ENCODE results near the gene CLEC11A. TPM values are rescaled to one million over a fixed set of nuclear protein-coding genes. Genes with fewer than 3 reads are reported as not detected.

Gene CLEC11A
- total RNA-seq, 1 donor from 2014 or later, result 2.8 TPM

GRCh38 chr19:50703915-50704796 lies 19.0 kb upstream of the CLEC11A start:
- DNase-seq (ENCODE audit: low spot score), result no peak
- no peak for ATAC-seq

DNA sequence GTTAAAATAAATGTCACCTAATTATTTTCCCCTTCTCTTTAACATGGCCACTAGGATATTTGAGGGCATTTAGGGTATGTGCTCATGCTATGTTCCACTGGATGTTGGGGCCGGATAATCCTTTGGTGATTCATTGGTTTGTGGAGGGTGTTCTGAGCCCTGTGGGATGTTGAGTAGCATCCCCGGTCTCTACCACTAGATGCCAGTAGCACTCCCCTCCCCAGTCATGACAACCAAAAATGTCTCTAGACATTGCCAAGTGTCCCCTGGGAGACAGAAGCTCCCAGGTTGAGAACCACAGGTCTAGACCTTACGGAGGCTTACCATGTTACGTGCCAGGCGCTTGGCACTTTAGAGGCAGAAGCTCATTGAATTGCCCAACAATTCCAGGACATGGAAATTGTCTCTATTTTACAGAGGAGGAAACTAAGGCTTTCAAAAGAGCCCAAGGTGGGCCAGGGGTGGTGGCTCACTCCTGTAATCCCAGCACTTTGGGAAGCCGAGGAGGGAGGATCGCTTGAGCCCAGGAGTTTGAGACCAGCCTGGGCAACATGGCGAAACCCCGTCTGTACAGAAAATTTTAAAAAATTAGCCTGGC lies 17.6 kb upstream of the CLEC11A start:
- peak; percentile 72 for ATAC-seq
- no peak for DNase-seq (ENCODE audit: low spot score)

DNA sequence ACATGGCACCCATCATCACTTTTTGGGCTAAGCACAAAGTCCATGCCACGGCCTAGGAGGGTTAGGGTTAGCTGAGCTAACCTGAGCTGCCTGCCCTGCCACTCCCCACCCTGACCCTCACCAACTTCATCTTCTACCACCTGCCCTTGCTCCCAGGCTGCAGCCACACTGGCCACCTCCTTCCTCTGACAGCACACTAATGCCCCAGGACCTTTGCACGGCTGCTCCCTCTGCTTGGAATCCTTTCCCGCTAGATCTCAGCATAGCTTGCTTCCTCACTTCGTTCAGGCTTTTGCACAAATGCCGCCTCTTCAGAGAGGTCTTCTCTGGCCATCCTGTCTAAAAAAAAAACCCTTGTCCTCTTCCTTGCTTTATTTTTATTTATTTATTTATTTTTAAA lies 16.8 kb upstream of the CLEC11A start:
- ATAC-seq (no peak), DNase-seq (ENCODE audit: low spot score) (no peak)

GRCh38 chr19:50708179-50708879 lies 14.8 kb upstream of the CLEC11A start:
- no peak for DNase-seq (ENCODE audit: low spot score)
- no peak for ATAC-seq

- DNase-seq (ENCODE audit: low spot score), result no peak
- ATAC-seq, result no peak
Measured at GRCh38 chr19:50710094-50710493, 13.1 kb upstream of the CLEC11A start.

DNA sequence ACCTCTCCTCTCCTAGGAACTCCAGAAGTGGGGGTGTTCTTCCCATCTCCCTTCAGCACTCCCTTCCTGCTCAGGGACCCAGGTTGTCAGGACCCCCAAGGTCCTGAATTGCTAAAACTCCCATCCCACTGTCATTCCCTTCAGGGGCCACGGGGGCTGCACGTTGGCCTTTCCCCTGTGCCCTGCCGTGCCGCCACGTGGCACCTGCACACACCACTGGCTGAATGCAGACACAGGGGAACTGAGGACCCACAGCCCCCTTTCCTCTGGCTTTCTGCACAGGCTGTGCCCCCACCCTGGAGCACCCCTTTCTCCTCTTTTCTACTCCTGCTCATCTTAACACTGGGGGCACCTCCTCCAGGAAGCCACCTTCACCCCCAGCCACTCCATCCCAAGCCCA lies 12.6 kb upstream of the CLEC11A start:
- DNase-seq (ENCODE audit: low spot score) (no peak), ATAC-seq (no peak)

DNA sequence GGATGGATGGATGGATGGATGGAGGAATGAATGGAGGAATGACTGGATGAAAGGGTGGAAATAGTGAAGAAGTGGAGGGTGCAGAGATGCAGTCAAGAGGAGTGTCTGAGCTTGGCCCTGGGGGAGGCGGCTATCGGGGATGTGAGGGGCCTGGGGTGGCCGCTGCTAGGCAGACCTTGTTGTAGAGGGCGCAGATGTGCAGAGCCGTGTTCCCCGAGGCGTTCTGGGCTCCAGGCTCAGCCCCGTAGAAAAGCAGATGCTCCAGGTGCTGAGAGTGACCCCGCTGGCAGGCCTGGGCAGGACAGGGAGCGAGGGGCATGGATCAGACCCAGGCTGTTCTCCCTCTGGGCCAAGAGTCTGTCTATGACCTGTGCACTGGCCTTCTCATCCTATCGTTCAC lies 12.0 kb upstream of the CLEC11A start:
- ATAC-seq, result no peak
- no peak for DNase-seq (ENCODE audit: low spot score)

DNA sequence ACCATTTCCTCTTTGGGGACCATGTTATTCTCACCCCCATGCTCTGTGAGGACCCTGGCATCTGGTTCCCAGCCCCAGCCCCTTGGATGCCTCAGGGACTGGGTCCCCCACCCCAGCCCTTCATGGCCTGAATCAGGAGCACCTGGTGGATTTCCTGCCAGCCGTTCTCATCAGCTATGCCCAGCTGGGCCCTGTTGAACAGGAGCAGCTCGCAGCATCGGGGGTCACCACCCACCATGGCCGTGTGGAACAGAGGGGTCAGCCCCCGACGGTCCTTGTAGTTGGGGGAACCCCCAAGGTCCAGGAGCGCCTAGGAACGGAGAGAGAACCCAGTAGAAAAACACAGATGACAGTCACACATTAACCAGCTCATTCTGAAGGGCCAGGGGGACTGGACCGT lies 11.4 kb upstream of the CLEC11A start:
- DNase-seq (ENCODE audit: low spot score) (no peak), ATAC-seq (no peak)

- DNase-seq (ENCODE audit: low spot score) (no peak), ATAC-seq (no peak)
Measured at GRCh38 chr19:50712833-50713232, 10.3 kb upstream of the CLEC11A start.

- no peak for ATAC-seq
- DNase-seq (ENCODE audit: low spot score), result no peak
Measured at GRCh38 chr19:50713556-50714236, 9.5 kb upstream of the CLEC11A start.

GRCh38 chr19:50716178-50717025 lies 6.8 kb upstream of the CLEC11A start:
- DNase-seq (ENCODE audit: low spot score) (no peak), ATAC-seq (no peak)

GRCh38 chr19:50717026-50717723 lies 6.0 kb upstream of the CLEC11A start:
- no peak for ATAC-seq
- no peak for DNase-seq (ENCODE audit: low spot score)

- ATAC-seq, result no peak
- no peak for DNase-seq (ENCODE audit: low spot score)
Measured at GRCh38 chr19:50717891-50718254, 5.3 kb upstream of the CLEC11A start.

GRCh38 chr19:50718255-50719118 lies 4.7 kb upstream of the CLEC11A start:
- no peak for ATAC-seq

DNA sequence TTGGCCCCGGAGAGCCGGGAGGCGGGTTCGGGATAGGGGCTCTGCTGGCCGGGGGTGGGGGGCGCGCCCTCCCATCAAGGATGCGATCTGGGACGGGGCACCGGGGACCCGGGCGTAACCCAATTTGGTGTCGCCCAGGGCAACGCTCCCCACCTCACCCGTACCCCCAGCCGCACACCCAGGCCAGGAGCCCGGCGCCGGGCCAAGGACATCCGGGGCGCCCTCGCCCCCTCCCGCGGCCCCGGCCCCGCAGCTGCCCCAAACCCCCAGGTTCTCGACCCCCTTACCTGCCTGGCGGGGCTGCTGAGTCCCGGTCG lies 4.1 kb upstream of the CLEC11A start:
- DNase-seq (ENCODE audit: low spot score) (no peak), ATAC-seq (no peak)

More at GRCh38 chr19:50718255-50719118, 4.7 kb upstream of the CLEC11A start:
- DNase-seq (ENCODE audit: low spot score), result no peak

- DNase-seq (ENCODE audit: low spot score) (no peak), ATAC-seq (no peak)
Measured at GRCh38 chr19:50719566-50719965, 3.6 kb upstream of the CLEC11A start, which contains the start of gene SHANK1. TSS of gene SHANK1 (minus strand) at chr19:50719802. CDS start at chr19:50716919, 2,883 bp downstream.

- no peak for ATAC-seq
- DNase-seq (ENCODE audit: low spot score), result no peak
Measured at GRCh38 chr19:50720181-50720920, 2.8 kb upstream of the CLEC11A start.

- no peak for DNase-seq (ENCODE audit: low spot score)
- ATAC-seq, result no peak
Measured at GRCh38 chr19:50720921-50721381, 2.2 kb upstream of the CLEC11A start.

All from left lobe of liver (tissue), 2 donors.